NAMALWA (cell line): ENCODE results near the gene TRPC3.

Experiments used
- DNase-seq: peaks from one replicate; pipeline ENCODE4 v3.0.0-alpha.2; 2015; ENCODE audit warnings: low spot score

The TRPC3 gene

DNA sequence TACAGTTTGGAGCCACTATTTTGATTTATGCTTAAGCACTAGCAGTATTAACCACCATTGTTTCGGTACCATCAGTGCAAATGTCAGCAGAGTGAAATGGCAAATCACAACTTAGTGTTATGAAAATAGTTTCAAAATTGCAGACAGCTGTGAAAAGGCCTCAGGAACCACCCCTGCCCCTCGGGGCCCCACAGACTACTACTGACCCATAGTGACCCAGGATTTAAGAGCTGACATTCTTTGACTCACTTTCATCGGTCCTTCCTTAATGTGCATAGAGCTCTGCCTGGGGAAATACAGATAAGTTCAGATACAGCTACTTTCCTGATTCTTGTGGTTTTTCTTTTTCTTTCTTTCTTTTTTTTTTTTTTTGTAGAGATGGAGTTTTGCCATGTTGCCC lies 78.3 kb downstream of the TRPC3 start:
- no peak for DNase-seq

DNA sequence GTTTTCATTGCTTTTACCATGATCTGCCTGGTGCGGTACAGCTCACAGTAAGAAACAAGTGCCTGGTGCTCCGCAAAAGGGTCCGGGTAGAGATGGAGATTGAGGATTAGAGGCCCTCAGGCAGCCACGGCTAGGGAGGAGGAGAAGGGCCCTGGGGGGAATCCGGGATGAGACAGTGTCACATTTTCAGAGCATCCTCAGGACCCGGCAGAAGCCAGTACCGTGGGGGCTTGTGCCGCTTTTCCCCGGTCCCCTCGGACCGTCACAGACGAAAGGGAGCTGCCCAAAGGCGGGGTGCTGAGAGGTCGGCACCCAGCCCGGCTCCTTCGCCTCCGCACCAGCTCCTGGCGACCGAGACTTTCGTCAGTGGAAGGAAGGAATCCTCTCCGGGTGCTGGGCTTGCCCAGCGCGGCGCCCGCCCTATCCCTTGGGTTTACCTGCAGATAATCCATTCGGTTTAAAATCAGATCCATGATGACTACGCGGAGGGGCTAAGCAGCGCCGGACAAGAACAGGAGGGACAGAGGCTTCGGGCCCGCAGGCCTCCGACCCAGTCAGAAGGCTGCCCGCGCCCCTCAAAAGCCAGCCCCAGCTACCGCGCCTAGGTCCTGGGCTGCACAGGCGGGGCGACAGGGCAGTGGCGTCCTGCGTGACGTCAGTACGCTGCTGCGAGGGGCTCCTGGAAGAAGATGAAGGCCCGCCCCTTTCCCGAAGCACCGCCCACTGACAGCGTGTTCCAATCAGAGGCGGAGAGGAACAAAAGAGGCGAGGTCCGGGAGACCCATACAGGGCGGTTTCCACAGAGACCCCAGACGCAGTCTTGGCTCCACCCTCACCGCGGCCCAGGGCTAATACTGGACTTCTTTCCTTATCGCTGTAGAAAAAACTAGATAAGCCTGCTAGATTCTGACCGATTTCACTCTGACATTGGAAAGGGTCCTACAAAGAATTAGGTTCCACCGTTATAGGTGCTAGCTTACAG lies 81.7 kb downstream of the TRPC3 start, which contains the start of gene BBS7:
TSS of gene BBS7 (minus strand) at position 634 of the 982 bp plus-strand sequence. CDS start at position 473, 161 bp downstream.
- peak; percentile 98 for DNase-seq

DNA sequence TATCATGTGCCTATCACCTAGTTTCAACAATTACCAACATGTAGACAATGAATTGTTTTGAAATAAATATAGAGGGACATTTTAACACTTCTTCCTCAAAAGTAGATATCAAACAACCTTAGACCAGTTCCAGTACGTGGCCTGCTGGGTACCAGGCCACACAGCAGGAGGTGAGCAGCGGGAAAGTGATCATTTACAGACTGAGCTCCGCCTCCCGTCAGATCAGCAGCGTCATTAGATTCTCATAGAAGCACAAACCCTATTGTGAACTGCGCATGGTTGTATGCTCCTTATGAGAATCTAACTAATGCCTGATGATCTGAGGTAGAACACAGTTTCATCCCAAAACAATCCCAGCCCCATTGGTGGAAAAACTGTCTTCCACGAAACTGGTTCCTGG lies 88.1 kb downstream of the TRPC3 start:
- no peak for DNase-seq

DNA sequence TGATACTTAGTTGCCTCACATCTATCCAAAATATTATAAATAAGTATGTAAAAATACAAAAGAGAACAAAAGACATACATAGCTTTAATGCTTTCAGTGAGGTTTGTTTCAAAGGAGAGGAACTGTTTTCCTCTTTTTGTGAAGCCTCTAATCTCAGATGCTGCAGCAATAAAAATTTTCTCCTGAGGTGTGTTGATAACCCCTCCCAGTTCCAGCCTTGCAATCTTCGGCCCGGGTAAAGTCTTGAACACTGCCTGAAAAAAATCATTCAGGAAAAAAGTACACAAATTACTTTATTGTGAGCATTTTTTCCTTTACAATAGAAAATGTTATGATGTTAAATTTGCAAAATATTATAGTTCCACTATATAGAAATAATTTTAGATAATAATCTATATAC lies 90.4 kb downstream of the TRPC3 start:
- no peak for DNase-seq

DNA sequence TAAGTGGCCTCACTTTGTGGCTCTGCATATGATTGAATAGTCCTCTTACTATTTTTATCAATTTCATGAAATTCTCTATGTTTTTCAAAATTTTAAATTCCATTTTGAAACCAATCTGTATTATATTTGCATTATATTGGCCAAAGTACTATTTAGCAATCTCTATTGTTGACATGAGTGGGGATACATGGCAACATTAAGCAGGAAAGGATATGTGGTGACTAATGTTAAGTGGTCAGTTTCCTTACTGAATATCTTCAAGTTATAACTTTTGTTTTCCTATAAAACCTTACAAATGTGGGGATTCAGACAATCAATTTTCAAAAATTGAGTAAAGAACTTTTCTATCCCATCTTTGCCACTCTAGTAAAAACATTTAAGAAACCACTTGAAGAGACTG lies 91.7 kb downstream of the TRPC3 start:
- DNase-seq: no peak

DNA sequence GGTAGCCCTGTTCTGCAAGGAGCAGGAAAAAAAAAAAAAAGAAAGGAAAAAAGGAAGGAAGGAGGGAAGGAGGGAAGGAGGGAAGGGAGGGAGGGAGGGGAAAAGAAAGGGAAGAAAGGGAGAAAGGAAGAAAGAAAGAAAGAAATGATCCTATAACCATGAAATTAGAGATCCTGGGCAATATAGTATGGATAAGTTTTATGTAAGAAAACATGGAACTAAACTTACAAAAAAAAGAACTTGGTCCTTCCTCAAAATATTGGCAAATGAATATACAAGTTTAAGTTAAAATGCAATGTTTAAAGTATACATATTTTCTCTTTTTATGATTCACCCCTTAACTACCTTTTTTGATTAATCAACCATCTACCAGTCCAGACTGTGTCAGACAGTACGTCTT lies 100.5 kb downstream of the TRPC3 start:
- no peak for DNase-seq

DNA sequence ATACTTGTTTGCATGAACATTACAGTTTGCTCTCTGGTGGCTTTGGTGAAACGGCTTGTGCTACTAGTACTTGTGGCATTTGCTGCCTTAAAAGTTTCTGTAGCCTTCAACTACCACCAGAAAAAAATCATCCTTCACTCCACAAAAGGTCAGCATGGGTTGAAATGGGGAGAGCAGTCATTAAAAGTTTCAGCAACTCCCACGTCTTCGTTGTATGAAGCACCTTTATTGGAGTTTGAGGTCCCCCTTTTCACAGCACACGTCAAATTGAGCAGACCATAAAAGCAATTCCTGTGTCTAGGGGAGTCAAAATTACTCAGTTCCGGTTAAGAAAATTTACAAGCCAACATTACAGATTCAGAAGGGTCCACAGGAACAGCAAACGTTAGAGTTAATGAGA lies 105.2 kb downstream of the TRPC3 start:
- DNase-seq: no peak

DNA sequence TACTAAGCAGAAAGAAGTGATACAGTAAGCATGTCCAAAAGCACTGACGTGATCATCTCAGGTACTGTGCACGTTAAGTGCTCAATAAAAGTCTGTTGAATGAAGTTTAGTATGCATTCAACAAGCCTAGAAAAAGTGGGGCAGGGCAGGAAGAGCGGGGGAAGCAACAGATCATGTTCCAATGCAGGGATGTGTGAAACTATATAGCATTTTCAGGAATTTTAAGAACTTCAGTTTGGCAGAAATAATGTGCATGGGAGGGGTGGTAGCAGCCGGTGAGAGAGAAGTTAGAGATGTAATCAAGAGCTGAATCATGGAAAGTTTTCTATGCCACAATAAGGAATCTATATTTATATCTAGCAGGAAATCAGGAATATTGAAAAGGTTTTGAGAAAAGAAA lies 109.0 kb downstream of the TRPC3 start:
- no peak for DNase-seq

DNA sequence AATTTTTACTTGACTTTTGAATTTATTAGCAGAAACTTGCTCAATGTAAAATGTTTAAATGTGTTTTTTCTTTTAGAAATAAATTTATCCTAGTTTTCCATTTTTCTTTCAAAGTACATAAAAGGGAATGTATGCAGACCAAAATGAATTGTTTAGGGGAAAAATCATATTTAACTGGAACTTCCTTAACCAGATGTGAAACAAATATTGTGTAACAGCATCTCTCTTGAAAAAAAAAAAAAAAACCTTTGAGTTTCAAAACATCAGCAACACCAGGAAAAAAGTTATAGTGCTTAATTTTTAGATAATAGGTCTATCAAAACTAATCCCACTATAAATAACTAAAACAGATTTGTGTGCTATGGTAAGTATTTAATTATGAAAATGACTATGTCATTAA lies 113.7 kb downstream of the TRPC3 start:
- no peak for DNase-seq

DNA sequence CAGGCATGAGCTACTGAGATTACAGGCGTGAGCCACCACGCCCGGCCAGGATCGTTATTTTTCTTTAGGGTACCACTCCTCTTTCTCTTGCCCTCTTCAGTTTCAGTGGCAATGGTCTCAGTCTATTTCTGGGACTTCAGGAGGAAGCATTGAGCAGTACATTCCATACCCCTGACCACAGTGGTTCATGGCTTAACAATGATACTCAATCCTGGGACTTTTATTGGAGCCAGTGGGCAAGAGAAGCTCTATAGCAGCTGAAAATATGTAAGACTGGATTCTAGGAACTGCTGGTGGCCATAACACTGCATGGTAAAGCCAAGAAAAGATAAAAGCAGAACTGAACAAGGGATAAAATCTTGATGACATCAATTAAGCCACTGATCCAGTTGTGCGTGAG lies 122.3 kb downstream of the TRPC3 start:
- DNase-seq: no peak
